H9 (cell line): ENCODE data around the gene RNF215. TPM values are rescaled to one million over a fixed set of nuclear protein-coding genes. Genes with fewer than 3 reads are reported as not detected.

Experiments used
- DNase-seq: peaks from one replicate; pipeline ENCODE4 v3.0.0-alpha.2; 2017
- H2AFZ ChIP-seq: one replicate; pipeline ENCODE4 v1.6.1; 2013; ENCODE audit warnings: mild to moderate bottlenecking, low read length, control low read depth, moderate library complexity
- H2AK5ac ChIP-seq: 2 replicates; pipeline ENCODE4 v1.6.1; 2013; ENCODE audit warnings: low read length, control low read depth, mixed read lengths; ENCODE audit not compliant: insufficient read length
- H2BK120ac ChIP-seq: one replicate; pipeline ENCODE4 v1.6.1; 2013; ENCODE audit warnings: low read depth, mild to moderate bottlenecking, low read length, control low read depth, inconsistent platforms; ENCODE audit not compliant: poor library complexity, severe bottlenecking
- H2BK12ac ChIP-seq: 2 replicates; pipeline ENCODE4 v1.6.1; 2013; ENCODE audit warnings: low read length, control low read depth, mixed read lengths, low read depth; ENCODE audit not compliant: insufficient read length
- H2BK15ac ChIP-seq: 2 replicates; pipeline ENCODE4 v1.6.1; 2013; ENCODE audit warnings: low read depth, low read length, control low read depth
- H2BK20ac ChIP-seq: one replicate; pipeline ENCODE4 v1.6.1; 2013; ENCODE audit warnings: low read depth, mild to moderate bottlenecking, low read length, control low read depth, inconsistent platforms; ENCODE audit not compliant: poor library complexity, severe bottlenecking
- H2BK5ac ChIP-seq: 2 replicates; pipeline ENCODE4 v1.6.1; 2013; ENCODE audit warnings: low read length, control low read depth, mixed read lengths; ENCODE audit not compliant: insufficient read length
- H3K14ac ChIP-seq: 2 replicates; pipeline ENCODE4 v1.6.1; 2013; ENCODE audit warnings: low read length, control low read depth; ENCODE audit not compliant: insufficient read depth
- H3K18ac ChIP-seq: 2 replicates; pipeline ENCODE4 v1.6.1; 2013; ENCODE audit warnings: low read depth, mild to moderate bottlenecking, mixed read lengths, low read length, control low read depth; ENCODE audit not compliant: insufficient read length
- H3K23ac ChIP-seq: 2 replicates; pipeline ENCODE4 v1.6.1; 2013; ENCODE audit warnings: low read length, control low read depth, mixed read lengths, low read depth; ENCODE audit not compliant: insufficient read length
- H3K23me2 ChIP-seq: 2 replicates; pipeline ENCODE4 v1.6.1; 2013; ENCODE audit warnings: low read depth, mild to moderate bottlenecking, mixed read lengths, low read length, control low read depth; ENCODE audit not compliant: insufficient read length, poor library complexity, severe bottlenecking
- H3K27ac ChIP-seq: 2 replicates; pipeline ENCODE4 v1.5.1; 2013; ENCODE audit warnings: low read length, control low read depth, mixed read lengths, low read depth; ENCODE audit not compliant: insufficient read length
- H3K27me3 ChIP-seq: 2 replicates; pipeline ENCODE4 v1.6.1; 2013; ENCODE audit warnings: low read length, control low read depth, inconsistent platforms; ENCODE audit not compliant: insufficient read depth
- H3K4ac ChIP-seq: 2 replicates; pipeline ENCODE4 v1.6.1; 2013; ENCODE audit warnings: low read depth, mild to moderate bottlenecking, control low read depth, inconsistent platforms, low read length, moderate library complexity
- H3K4me1 ChIP-seq: 2 replicates; pipeline ENCODE4 v1.6.1; 2013; ENCODE audit warnings: low read length, control low read depth, inconsistent platforms; ENCODE audit not compliant: insufficient read depth
- H3K4me2 ChIP-seq: 2 replicates; pipeline ENCODE4 v1.6.1; 2013; ENCODE audit warnings: low read length, control low read depth, mixed read lengths; ENCODE audit not compliant: insufficient read length, insufficient read depth
- H3K56ac ChIP-seq: 2 replicates; pipeline ENCODE4 v1.6.1; 2013; ENCODE audit warnings: low read depth, mild to moderate bottlenecking, mixed read lengths, low read length, control low read depth; ENCODE audit not compliant: insufficient read length
- H3K79me1 ChIP-seq: 2 replicates; pipeline ENCODE4 v1.6.1; 2013; ENCODE audit warnings: low read depth, mild to moderate bottlenecking, moderate library complexity, low read length, control low read depth, inconsistent platforms; ENCODE audit not compliant: insufficient read depth, poor library complexity, severe bottlenecking
- H3K79me2 ChIP-seq: 2 replicates; pipeline ENCODE4 v1.6.1; 2013; ENCODE audit warnings: low read length, control low read depth, inconsistent platforms; ENCODE audit not compliant: insufficient read depth
- H3K9ac ChIP-seq: 2 replicates; pipeline ENCODE4 v1.6.1; 2013; ENCODE audit warnings: low read length, control low read depth, mixed read lengths; ENCODE audit not compliant: insufficient read length; ENCODE audit errors: extremely low read depth
- H3K9me3 ChIP-seq: one replicate; pipeline ENCODE4 v1.6.1; 2013; ENCODE audit warnings: low read depth, low read length, inconsistent platforms; ENCODE audit not compliant: control insufficient read depth
- H3T11ph ChIP-seq: one replicate; pipeline ENCODE4 v1.6.1; 2013; ENCODE audit warnings: mild to moderate bottlenecking, low read length, control low read depth, inconsistent platforms
- H4K20me1 ChIP-seq: one replicate; pipeline ENCODE4 v1.6.1; 2013; ENCODE audit not compliant: control insufficient read depth, insufficient read length, insufficient read depth
- H4K5ac ChIP-seq: 2 replicates; pipeline ENCODE4 v1.6.1; 2013; ENCODE audit warnings: low read depth, mild to moderate bottlenecking, mixed read lengths, low read length, control low read depth; ENCODE audit not compliant: insufficient read length
- H4K8ac ChIP-seq: replicated peaks from 2 replicates; pipeline ENCODE4 v1.6.1; 2013; ENCODE audit warnings: low read length, control low read depth, mixed read lengths, low read depth; ENCODE audit not compliant: insufficient read length
- H4K91ac ChIP-seq: 2 replicates; pipeline ENCODE4 v1.6.1; 2013; ENCODE audit warnings: low read depth, mild to moderate bottlenecking, moderate library complexity, mixed read lengths, low read length, control low read depth; ENCODE audit not compliant: insufficient read length
- H3K27ac Mint-ChIP-seq, 3 experiments: 2 replicates in 2 of 3; 3 replicates in 1 of 3; pipeline ENCODE4 v1.8.0; 2020 to 2021; ENCODE audit warnings: mixed read lengths in 3 of 3, mild to moderate bottlenecking in 1 of 3, moderate library complexity in 1 of 3
- H3K27me3 Mint-ChIP-seq: 2 replicates; pipeline ENCODE4 v1.8.0; 2021; ENCODE audit warnings: low read depth, mild to moderate bottlenecking, moderate library complexity, mixed read lengths
- H3K36me3 Mint-ChIP-seq, 3 experiments: 2 replicates in 2 of 3; 3 replicates in 1 of 3; pipeline ENCODE4 v1.8.0; 2020 to 2021; ENCODE audit warnings: low read depth in 3 of 3, mixed read lengths in 3 of 3; ENCODE audit not compliant: insufficient read depth in 1 of 3
- H3K4me1 Mint-ChIP-seq, 2 experiments: 2 replicates each; pipeline ENCODE4 v1.8.0; 2020; ENCODE audit warnings: mixed read lengths in 2 of 2
- H3K4me3 Mint-ChIP-seq, 2 experiments: 2 replicates in 1 of 2; 3 replicates in 1 of 2; pipeline ENCODE4 v1.8.0; 2020 to 2021; ENCODE audit warnings: mild to moderate bottlenecking in 2 of 2, mixed read lengths in 2 of 2, moderate library complexity in 1 of 2
- H3K9me3 Mint-ChIP-seq, 2 experiments: 2 replicates in 1 of 2; 3 replicates in 1 of 2; pipeline ENCODE4 v1.8.0; 2020; ENCODE audit warnings: mild to moderate bottlenecking in 2 of 2, mixed read lengths in 2 of 2, moderate library complexity in 1 of 2
- WGBS: extraction: QIAGEN DNeasy Blood & Tissue Kit; methylation state at CpG from one replicate; pipeline ENCODE4 v1.1.7; 2013; ENCODE audit warnings: missing lambda C conversion rate, low lambda C conversion rate, mixed read lengths; ENCODE audit not compliant: insufficient read length; ENCODE audit errors: extremely low coverage; 5-methylcytosine and 5-hydroxymethylcytosine counted together
- total RNA-seq: library from RNA; stranded (reverse); gene quantifications from 2 replicates; pipeline ENCODE4 v1.2.1, GENCODE V29; 2021
- TF ChIP-seq, protein P1 (sequence below): fragments of 200-600 bp; sonication (generic); conservative IDR thresholded peaks from 3 replicates; pipeline ENCODE4 v1.8.0; 2021; ENCODE audit warnings: antibody characterized with exemption, mild to moderate bottlenecking

RNF215 gene
- total RNA-seq, 1 experiment from 2014 or later: 24.5 TPM

GRCh38 chr22:30430933-30431332 is 43.7 kb upstream of the RNF215 start:
- Histone ChIP-seq H3T11ph (no peak overlapping the region), H3K56ac (no peak overlapping the region), H3K23ac (no peak overlapping the region), H3K9ac (no peak overlapping the region), H3K27ac (no peak overlapping the region), H2AK5ac (no peak overlapping the region), H3K4me2 (no peak overlapping the region), H3K9me3 (no peaks in the 10 kb centered on the region), H2BK120ac (no peak overlapping the region), H2BK5ac (no peak overlapping the region), H3K18ac (no peak overlapping the region), H3K79me2 (no peaks in the 10 kb centered on the region; the same call in 1 of the 2 replicates), H4K8ac (no peak overlapping the region), H3K4ac (no peak overlapping the region), H4K5ac (no peak overlapping the region), H2BK20ac (no peak overlapping the region), H2AFZ (no peak overlapping the region), H3K14ac (no peak overlapping the region), H2BK15ac (no peak overlapping the region), H3K27me3 (no peaks in the 10 kb centered on the region), H3K23me2 (peaks cover 5% of the 10 kb centered on the region), H4K91ac (no peak overlapping the region), H2BK12ac (no peak overlapping the region), H4K20me1 (no peaks in the 10 kb centered on the region), H3K4me1 (no peaks in the 10 kb centered on the region), H3K79me1 (no peaks in the 10 kb centered on the region)
- Mint-ChIP-seq H3K9me3 (no peaks in the 10 kb centered on the region), H3K4me3 (no peak overlapping the region), H3K27ac (no peak overlapping the region), H3K36me3 (peaks cover 12 to 25% (median 21%) of the 10 kb centered on the region in 3 experiments), H3K4me1 (peaks cover 14 to 20% of the 10 kb centered on the region in 2 experiments), H3K27me3 (no peaks in the 10 kb centered on the region; the same call in 1 of the 2 replicates)
- TF ChIP-seq, protein P1, sequence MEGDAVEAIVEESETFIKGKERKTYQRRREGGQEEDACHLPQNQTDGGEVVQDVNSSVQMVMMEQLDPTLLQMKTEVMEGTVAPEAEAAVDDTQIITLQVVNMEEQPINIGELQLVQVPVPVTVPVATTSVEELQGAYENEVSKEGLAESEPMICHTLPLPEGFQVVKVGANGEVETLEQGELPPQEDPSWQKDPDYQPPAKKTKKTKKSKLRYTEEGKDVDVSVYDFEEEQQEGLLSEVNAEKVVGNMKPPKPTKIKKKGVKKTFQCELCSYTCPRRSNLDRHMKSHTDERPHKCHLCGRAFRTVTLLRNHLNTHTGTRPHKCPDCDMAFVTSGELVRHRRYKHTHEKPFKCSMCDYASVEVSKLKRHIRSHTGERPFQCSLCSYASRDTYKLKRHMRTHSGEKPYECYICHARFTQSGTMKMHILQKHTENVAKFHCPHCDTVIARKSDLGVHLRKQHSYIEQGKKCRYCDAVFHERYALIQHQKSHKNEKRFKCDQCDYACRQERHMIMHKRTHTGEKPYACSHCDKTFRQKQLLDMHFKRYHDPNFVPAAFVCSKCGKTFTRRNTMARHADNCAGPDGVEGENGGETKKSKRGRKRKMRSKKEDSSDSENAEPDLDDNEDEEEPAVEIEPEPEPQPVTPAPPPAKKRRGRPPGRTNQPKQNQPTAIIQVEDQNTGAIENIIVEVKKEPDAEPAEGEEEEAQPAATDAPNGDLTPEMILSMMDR: peak; percentile 46; the same call in 2 of the 3 replicates
- no CpG with 5 or more reads among the region's 4 CpGs for WGBS
- DNase-seq: peak; percentile 36
